Inferior parietal cortex (tissue), 1 donor: ENCODE results near the gene SESN1.

Source experiments
- DNase-seq: peaks from one replicate; pipeline ENCODE4 v3.0.0-alpha.2; 2016; ENCODE audit errors: extremely low spot score

The SESN1 gene

DNA sequence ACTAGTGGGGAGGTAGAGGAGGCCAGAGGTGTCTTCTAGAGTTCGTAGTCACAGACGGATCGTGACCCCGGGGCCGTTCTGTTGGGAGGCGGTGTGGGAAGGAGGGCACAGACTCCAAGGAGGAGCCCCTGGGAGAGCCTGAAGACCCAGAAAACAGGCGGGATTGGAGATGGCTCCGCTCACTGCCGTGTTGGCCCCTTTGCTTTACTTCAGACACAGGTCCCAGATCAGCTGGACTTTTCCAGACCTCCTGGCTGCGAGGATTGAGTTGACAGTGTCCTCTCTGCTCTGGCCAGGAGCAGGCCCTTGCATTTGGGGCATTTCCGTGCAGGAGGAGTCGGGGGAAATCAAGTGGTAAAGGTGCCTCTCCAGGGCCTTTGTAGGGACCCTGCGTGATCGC, 133.6 kb downstream of the SESN1 start:
- DNase-seq, result no peak

DNA sequence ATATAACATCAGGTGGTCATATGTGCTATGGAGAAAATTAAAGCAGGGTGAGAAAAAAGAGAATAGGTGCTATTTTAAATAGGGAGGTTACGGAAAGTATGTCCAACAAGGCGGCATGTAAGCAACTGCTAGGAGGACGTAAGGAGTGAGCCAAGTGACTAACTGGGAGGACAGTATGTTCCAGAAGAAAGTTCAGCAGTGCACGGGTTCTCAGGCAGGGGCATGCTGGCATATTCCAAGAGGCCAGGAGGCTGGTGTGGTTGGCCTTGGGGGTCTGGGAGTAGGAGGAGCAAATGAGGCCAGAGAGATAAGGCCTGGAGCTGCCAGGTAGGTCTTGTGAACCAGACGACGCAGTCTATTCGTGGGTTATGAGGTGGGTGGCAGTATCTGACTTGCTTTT, 134.0 kb downstream of the SESN1 start:
- no peak for DNase-seq

DNA sequence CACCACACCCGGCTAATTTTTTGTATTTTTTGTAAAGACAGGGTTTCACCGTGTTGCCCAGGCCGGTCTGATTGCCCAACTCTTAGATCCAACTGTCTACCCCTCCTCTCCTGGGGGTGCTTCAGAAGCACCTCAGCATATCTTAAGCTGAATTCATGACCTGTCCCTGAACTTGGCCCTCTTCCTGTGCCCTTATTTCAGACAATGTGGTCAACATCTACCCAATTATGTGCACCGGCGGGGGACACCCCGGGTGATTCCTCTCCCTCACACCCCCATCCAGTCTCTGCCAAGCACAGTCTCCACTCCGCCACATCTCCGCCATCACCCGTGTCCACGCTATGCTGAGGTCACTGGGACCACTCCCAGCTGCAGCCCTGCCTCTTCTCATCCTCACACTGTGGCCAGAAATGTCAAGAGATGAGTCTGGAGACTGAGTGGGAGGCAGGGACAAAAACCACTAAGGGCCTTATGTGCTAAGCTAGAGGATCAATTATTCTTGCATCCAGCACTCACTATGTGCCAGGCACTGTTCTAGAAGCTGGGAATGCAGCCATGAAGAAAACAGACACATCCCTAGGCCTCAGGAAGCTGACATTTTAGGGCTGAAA, 134.6 kb downstream of the SESN1 start:
- DNase-seq, result no peak

DNA sequence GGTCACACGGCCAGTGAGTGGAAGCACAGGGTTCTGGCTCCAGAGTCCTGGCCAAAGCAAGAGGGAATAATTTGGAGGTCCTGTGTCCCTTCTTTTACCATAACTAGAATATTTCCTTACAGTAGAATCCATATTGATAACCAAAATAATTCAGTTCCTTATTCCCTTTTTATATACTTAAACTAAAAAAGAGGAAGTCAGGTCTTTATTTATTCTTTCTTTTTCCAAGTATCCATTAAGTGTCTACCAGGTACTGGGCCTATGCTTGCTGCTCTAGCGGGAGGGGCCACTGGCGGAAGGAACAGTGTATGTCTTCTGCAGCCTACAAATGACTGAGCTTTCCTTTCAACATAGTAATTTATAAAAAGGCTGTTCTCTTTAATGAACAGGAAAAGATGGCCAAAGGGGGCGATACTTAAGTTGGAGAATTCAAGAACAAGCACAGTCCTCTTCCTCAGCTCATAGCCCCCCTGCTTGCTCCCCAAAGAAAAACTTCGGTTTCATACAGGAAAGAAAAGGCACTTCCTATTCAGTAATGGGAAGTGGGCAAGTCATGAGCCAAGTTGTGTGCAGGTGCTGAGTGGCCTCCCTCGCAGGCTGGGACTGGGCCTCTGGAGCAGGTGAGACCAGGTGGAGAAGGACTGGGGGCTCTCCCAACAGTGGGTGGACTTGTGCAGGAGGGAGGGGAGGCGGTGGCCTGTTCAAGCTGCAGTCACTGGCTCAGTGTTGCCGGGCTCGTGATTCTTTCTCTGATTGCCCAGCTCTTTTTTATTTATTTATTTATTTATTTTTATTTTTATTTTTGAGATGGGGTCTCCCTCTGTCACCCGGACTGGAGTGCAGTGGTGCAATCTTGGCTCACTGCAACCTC, 135.5 kb downstream of the SESN1 start:
- no peak for DNase-seq

DNA sequence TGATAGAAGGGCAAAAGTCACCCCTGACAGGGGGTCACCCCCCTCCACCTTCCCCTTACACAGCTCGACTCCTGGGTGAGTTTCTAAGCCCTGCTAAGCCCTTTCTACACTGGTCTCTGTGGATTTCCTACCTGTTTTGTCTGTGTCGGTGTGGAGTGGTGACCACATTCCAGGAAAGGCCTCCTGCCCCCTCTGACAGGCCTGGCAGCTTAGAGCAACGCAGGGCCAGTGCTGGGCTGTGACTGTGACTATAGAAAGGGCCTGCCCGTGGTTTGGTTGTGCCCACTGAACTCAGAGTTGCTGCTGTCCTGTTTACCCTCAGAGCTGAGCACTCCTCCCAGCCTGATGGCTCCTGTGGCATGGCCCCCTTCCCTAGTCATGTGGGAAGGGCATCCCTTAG, 137.4 kb downstream of the SESN1 start:
- no peak for DNase-seq

DNA sequence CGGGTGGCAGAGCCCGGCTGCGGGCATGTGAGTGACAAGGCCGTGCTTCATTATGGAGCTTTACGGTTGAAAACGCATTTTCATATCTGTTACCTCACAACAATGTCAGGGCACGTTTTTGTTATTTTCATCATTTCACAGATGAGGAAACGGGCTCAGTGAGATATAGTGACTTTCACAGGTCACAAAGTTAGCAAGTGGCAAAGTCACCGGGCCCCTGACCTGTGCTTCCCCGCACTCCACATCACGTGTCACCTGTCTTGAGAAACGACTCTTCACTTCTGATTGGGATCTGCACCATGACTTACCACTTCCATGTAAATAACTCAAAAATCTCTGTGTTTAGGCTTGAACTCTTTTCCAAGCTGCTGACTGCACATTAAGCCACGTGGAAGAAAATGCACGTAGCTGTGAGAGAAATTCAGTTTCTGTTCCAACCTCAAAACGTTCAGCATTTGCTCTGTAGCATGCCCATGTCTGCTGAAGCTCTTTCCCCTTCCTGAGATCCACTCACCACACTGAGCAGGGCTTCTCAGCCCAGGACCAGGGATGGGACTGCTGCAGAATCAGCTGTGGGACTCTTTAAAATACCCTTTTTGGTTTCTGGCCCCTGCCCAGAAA, 139.2 kb downstream of the SESN1 start:
- DNase-seq, result no peak

DNA sequence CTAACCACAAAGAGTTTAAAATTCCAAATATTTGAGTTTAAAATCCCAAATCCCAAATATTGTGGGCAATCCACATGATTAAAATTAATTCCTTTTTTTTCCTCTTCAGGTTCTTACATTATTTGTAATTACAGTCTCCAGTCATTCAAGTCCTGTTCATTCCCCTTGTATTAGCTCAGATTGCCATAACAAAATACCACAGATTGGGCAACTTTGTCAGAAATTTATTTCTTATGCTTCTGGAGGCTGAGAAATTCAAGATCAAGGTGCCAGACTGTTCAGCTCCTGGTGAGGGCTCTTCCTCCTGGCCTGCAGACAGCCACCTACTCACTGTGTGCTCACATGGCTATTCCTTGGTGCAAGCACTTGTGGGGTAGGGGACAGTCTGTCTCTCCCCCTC, 141.0 kb downstream of the SESN1 start:
- no peak for DNase-seq

DNA sequence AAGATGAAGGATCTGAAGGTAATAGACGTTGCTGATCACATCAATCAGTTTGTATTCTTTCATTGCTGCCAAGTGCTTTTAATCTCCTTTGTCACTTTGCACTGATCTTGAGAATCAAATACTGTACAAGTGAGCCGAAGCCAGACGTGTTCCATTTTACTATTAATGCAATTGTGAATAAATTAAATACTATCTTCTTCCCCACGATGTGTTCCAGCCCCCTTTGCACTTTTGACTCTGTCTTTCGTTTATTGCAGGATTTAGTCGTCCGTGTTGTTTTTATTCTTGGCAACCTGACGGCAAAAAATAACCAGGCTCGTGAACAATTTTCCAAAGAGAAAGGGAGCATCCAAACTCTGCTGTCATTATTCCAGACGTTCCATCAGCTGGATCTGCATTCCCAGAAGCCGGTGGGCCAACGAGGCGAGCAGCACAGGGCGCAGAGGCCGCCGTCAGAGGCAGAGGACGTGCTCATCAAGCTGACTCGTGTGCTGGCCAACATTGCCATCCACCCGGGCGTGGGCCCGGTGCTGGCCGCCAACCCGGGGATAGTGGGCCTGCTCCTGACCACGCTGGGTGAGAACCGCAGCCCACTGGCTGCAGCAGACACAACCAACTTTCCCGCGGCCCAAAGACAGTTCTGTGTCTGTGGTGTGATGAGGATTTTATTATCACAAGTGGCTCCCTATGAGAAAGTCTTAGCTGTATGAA, 141.7 kb downstream of the SESN1 start:
- DNase-seq, result no peak

DNA sequence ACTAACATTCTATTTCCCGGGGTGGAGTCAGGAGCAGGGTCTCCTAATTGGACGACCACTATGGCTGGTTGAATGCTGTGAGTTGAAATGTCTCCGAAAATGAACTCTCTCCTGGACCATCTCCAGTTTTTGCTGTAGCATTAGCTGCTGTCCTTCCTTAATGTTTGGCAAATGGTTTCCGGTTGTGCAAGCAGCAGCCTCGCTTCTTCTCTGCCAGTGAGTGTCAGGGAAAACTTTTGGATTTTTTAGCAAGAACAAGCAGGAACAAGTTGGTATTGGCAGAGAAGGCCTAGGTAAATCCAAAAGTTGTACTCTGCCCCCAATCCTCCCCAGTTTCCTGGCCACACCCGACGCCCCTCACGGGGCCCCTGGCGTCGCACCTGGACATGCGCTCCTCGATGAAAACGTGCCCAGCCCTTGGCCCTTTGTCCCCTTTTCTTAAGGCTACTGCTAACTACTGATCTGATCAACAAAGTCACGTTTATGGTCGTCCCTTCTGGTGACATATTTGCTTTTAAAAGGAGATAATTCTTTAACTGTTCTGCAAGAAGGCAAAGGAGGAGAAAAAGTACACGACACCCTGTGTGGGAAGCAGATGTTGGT, 143.2 kb downstream of the SESN1 start:
- no peak for DNase-seq

DNA sequence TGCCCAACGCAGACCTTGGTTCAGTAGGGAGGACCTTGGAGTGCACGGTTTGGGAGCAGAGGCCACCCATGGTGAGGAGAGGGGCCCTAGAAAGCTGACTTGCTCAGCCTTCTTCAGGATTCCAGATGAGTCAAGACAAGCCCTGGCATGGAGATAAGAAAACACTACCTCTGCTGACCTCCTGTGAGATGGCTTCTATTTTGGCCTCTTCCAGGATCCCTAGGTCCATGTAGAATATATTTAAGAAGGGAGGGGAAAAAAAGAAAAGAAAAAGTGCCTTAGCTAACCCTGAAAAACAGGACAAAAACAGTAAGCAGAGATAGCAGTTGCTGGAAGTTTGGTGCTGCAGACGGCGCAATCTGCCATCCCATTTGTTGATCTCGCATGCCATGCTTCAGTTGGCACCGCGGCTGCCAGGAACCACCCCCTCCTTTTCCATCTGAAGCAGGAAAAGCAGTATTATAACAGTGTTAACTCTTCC, 146.4 kb downstream of the SESN1 start:
- DNase-seq, result peak; percentile 44

DNA sequence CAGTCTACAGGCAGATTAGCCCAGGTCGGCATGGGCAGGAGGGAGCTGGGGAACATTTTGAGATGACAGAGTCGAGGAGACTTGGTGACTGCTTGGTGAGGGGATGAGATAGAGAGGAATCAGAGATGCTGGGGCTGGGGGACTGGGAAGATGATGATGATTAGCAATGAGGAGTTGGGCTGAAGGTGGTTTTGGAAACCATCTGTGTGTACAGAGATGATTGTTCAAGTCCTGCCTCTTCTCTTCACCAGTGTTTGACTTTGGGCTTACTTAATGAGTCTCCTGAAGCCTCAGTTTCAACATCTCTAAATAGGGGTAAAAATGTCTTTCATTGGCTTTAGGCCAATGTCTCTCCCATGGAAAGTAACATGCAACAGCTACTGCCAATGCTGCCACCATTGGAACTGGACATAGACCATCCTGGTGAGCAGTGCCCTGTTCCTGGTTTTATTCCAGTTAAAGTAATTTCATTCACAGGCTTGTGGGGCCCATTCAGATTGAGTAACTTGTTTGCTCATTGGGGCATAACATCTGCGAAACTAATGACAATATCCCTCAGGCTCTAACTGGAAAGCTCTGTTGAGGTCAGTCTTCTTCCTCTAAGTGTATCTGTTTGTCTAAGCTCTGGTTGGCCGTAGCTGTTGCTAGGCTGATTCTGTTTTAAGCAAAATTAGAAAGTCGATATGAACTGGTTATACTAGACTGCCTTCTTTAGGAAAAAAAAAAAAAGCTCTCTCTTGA, 147.4 kb downstream of the SESN1 start:
- DNase-seq, result no peak

DNA sequence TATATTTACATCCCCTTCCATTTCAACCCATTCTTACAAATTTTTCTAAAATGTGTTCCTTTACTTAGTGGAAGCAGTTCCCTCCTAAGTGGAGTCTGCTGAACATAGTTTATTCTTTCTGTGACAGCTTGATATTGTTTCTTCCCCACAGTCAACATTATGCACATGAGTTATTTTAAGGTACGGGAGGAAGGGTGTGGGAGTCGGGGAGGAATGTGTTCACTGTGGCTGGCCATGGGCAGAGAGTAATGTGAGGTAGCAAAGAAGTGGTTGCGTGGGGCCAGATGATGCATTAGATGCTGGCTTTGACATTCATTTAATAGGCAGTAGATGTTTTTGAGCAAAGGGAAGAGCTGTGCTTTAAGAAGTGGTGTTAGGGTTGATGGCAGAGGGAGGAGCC, 148.0 kb downstream of the SESN1 start:
- DNase-seq, result no peak

DNA sequence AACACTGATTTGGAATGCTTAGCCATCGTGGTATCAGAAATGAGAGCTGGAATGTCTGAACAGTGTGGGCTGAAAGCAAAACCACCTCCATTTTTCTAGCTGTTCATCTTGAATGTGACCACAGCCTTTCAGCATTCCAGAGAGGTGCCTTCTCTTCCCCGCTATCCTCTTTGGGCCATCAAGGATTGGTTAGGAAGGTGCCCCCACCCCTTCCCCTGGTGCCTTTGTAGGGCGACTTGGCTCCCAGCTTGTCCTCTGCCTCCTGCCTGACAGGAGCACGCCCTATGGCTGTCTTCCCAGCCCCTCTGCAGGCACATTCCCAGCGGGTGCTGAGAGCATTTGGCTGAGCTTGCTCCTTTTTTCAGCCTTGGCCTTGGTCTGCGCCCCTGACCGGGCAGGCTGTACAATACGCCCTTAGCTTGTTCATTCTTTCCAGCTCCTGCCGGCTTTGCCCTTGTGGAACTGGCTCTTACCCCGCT, 148.9 kb downstream of the SESN1 start:
- peak; percentile 36 for DNase-seq

DNA sequence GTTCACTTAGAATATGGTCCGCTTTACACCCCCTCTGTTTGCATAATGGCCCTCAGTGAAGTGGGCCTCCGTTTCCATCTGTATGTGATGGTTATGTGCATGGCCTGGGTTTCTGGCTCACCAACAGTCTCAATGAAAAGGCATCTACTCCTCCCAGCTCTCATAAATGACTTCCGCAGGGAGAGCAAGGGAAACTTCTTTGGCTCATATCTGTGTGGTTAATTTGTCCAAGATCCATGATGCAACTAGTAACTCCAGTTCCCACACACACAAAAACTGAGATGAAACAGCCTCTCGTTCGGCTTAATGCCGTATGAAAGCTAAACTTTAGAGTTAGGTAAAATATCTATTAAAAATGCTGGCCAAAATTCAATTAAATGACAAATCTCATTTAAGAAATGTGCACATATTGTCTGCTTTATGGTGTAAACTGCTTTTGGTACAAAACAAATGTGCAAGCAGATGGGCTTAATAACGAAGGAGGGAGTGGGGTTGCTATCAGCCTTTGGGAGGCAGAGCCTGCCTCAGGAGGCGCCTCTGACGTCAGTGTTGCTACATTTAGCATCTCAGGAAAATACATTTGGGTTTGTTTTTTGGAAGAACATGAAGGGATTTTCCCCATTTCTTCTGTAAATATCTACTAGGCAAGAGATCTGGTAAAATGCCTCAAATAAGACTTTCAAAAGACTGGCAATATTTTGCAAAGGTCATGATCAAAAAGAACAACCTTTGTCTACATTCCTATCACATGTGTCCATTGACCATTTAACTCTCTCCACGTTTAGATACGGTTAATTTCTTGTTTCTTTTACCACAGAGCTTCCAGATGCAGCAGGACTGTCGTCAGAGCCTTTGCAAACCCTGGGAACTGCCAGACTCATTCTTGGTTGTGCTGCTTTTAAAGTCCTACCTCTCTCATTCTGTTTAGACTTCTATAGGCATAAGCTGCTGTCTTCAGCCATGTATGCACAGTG, 149.7 kb downstream of the SESN1 start:
- DNase-seq, result peak; percentile 44

DNA sequence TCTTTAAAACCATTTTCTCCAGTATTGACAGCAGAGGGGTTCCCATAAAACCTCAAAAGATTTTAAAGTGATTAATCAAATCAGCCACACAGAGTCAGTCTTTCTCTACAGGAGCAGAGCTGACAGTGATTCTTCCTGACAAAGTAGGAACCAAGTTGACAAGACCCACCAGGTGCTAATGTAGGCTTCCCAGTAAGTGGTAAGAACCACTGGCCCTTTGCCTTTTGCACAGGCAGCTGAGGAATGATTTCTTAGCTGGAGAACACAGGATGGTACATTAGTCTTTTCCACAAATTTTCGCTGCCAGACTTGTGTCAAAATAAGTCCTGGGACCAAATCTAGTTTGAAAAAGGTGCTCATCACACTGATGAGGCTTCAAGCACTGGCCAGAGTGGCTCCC, 150.6 kb downstream of the SESN1 start:
- DNase-seq, result no peak

DNA sequence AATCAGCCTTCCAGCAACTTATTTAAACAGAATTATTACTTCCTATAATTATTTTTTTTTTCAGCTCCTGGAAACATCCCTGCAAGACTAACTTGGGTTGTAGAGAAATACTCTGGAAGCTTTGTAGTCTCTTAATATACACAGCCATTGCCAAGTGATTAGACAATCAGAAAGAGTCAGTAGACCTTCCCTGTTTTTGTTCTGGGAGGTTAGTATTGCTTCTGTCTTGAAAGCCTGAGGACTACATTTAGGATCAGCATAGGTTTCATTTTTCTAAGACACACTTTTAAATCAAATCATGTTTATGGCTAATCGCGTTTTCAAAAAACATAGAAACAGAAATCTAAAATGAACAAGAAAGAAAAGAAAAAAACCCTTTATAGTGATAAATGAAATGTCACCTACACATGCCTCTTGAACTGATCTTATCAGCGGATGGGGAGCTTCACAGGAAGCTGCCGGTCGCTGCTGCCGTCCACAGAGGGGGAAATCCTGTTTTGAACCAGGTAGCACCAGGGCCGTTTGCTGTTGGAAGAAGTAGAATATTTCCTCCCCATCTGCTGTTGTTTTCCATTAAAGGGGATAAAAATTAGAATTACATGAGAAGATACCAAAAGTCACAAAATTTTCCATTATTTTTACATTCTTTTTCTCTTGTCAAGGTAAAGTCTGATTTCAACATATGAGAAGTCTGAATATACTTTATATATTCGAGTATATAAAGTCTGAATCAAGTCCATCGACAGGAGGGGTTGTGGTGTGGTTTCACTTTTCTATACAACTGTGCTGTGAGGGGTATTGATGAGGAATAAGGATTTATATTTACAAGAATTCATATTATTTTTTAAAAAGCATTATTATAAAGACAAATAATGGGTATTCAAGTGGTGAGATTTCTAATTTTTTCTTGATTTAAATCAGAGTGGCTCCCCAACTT, 151.8 kb downstream of the SESN1 start:
- DNase-seq, result no peak

DNA sequence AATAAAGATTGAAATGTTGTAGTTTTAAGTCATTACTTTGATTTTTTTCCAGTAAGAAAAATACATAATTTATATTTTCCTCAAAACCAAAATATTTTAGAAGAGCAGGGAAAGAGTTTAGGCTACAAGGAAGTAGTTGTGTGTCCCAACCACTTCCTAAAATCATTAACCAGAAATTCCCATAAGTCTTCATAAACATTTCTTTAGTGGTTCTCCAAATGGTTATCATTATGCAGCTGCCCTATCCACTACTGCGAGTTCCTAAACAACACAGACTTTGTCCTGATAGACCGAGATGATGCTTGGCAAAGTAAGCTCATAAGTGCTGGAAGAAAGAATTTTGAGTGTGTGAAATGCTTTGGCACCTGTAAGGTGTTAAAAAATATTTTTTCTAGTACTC, 152.8 kb downstream of the SESN1 start:
- DNase-seq, result no peak

DNA sequence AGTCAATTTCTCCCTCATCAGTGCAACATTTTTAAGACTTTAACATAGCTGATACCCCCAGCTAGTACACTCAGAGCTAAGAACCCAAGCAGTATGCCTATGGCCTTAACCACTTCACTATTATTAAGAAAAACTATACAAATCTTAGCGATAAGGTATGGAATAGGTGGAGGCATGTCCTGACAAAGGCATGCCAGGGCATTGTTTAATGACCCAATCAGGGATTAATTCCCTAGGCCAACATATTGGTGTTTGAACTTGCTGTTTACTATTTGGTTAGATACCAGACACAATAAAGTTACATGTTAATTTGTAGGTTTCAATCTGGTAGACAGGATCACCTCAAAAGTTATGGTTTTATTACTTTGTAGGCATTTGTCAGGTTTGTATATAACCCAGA, 153.4 kb downstream of the SESN1 start:
- DNase-seq, result no peak

DNA sequence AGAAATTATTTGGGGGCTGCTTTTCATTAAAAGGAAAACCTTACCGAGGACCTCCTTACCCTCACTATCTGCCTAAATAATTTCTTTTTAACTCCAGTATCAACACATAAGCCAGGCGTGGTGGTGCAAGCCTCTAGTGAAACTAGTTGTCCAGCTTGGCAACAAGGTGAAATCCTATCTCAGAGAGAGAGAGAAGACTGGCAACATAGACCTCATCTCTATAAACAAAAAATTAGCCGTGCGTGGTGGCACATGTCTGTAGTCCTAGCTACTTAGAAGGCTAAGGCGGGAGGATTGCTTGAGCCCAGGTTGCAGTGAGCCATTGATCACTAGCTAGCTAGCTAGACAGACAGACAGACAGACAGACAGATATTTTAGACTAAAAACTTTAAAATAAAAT, 153.9 kb downstream of the SESN1 start:
- no peak for DNase-seq
